H1 (cell line): ENCODE data around the gene PCYT1B. TPM values are rescaled to one million over a fixed set of nuclear protein-coding genes. Genes with fewer than 3 reads are reported as not detected.

ENCODE experiments used
- CTCF ChIA-PET: fragments of 300-600 bp; sonication (Branson Sonifier 250); formaldehyde crosslinking; loops from one replicate; lab custom pipeline; 2021; ENCODE audit not compliant: partially characterized antibody; lab: Charles Lee
- POLR2A ChIA-PET: fragments of 300-600 bp; sonication (Branson Sonifier 250); formaldehyde crosslinking; loops from one replicate; lab custom pipeline; 2021; ENCODE audit warnings: inconsistent platforms; ENCODE audit not compliant: partially characterized antibody; lab: Charles Lee
- DNase-seq, 2 experiments: peaks; one replicate each; pipeline versions ENCODE4 v3.0.0 to v3.0.0-alpha.2; 2010 to 2022; ENCODE audit warnings: low spot score in 2 of 2, low read depth in 1 of 2, mixed read lengths in 1 of 2
- FAIRE-seq: peaks from 2 replicates; lab custom pipeline; 2011; peaks lifted over from hg19 to GRCh38; lab: Jason Lieb, UNC
- H2AFZ ChIP-seq: 2 replicates; pipeline ENCODE4 v1.8.1; 2012; ENCODE audit warnings: low read length, inconsistent platforms
- H2AK5ac ChIP-seq: 2 replicates; pipeline ENCODE4 v1.6.1; 2013; ENCODE audit warnings: low read depth, low read length
- H2BK120ac ChIP-seq: replicated peaks from 2 replicates; pipeline ENCODE3; 2013; ENCODE audit warnings: low read depth, low read length, inconsistent platforms
- H2BK12ac ChIP-seq: 2 replicates; pipeline ENCODE4 v1.6.1; 2013; ENCODE audit warnings: low read depth, low read length
- H2BK15ac ChIP-seq: 2 replicates; pipeline ENCODE4 v1.6.1; 2013; ENCODE audit warnings: low read length
- H2BK20ac ChIP-seq: 2 replicates; pipeline ENCODE4 v1.6.1; 2013; ENCODE audit warnings: low read length
- H2BK5ac ChIP-seq: 2 replicates; pipeline ENCODE4 v1.6.1; 2013; ENCODE audit warnings: low read depth, low read length
- H3K14ac ChIP-seq: 2 replicates; pipeline ENCODE4 v1.6.1; 2013; ENCODE audit warnings: inconsistent platforms; ENCODE audit not compliant: insufficient read length
- H3K18ac ChIP-seq: 2 replicates; pipeline ENCODE4 v1.6.1; 2013; ENCODE audit warnings: low read length; ENCODE audit errors: extremely low read depth
- H3K23ac ChIP-seq: 2 replicates; pipeline ENCODE4 v1.6.1; 2013; ENCODE audit warnings: inconsistent platforms; ENCODE audit not compliant: insufficient read length
- H3K23me2 ChIP-seq: 2 replicates; pipeline ENCODE4 v1.6.1; 2013; ENCODE audit warnings: low read depth, low read length
- H3K27ac ChIP-seq: 2 replicates; pipeline ENCODE4 v1.6.1; 2011; ENCODE audit warnings: low read depth, low read length, inconsistent platforms
- H3K27me3 ChIP-seq, 4 experiments: replicated peaks in 1 of 4; 1 replicate in 1 of 4; 2 replicates in 3 of 4; pipeline versions ENCODE4 v1.6.1 to v1.8.1; 2011 to 2013; ENCODE audit warnings: low read length in 3 of 4, mild to moderate bottlenecking in 3 of 4, inconsistent platforms in 2 of 4, mixed read lengths in 2 of 4, moderate library complexity in 1 of 4; ENCODE audit not compliant: control insufficient read depth in 3 of 4, insufficient read depth in 3 of 4; ENCODE audit errors: extremely low read depth in 1 of 4
- H3K36me3 ChIP-seq, 4 experiments: 2 replicates each; pipeline versions ENCODE4 v1.6.1 to v1.8.1; 2011 to 2013; ENCODE audit warnings: mild to moderate bottlenecking in 4 of 4, low read length in 3 of 4, moderate library complexity in 2 of 4, control low read depth in 1 of 4, inconsistent platforms in 1 of 4; ENCODE audit not compliant: insufficient read depth in 4 of 4, control insufficient read depth in 2 of 4
- H3K4ac ChIP-seq: replicated peaks from 2 replicates; pipeline ENCODE3; 2013; ENCODE audit warnings: low read length, low read depth, mixed read lengths, inconsistent platforms; ENCODE audit not compliant: insufficient read length
- H3K4me1 ChIP-seq, 4 experiments: replicated peaks in 1 of 4; 1 replicate in 1 of 4; 2 replicates in 3 of 4; pipeline versions ENCODE4 v1.6.1 to v1.8.1; 2011 to 2013; ENCODE audit warnings: low read length in 3 of 4, inconsistent platforms in 2 of 4, mixed read lengths in 1 of 4; ENCODE audit not compliant: insufficient read depth in 4 of 4, control insufficient read depth in 3 of 4
- H3K4me2 ChIP-seq, 2 experiments: 2 replicates each; pipeline versions ENCODE4 v1.6.1 to v1.8.1; 2011 to 2013; ENCODE audit warnings: low read depth in 2 of 2, low read length in 2 of 2, control low read depth in 1 of 2, inconsistent platforms in 1 of 2, mild to moderate bottlenecking in 1 of 2; ENCODE audit not compliant: insufficient read depth in 1 of 2
- H3K4me3 ChIP-seq, 4 experiments: fragments of 200-600, 300-600 bp in 1 of 4; sonication (generic), shearing (Covaris generic), sonication (Bioruptor Twin) in 1 of 4; 2 replicates each; pipeline versions ENCODE4 v1.5.1 to v1.8.1; 2011 to 2016; ENCODE audit warnings: low read length in 4 of 4, low read depth in 3 of 4, control low read depth in 2 of 4, inconsistent platforms in 2 of 4, mild to moderate bottlenecking in 2 of 4, mixed read lengths in 1 of 4, moderate library complexity in 1 of 4; ENCODE audit not compliant: insufficient read depth in 2 of 4; ENCODE audit errors: extremely low read depth in 1 of 4
- H3K56ac ChIP-seq: replicated peaks from 2 replicates; pipeline ENCODE3; 2013; ENCODE audit warnings: low read depth, mild to moderate bottlenecking, mixed read lengths, low read length, inconsistent platforms; ENCODE audit not compliant: insufficient read length
- H3K79me1 ChIP-seq: 2 replicates; pipeline ENCODE4 v1.6.1; 2013; ENCODE audit warnings: low read depth, low read length, control low read depth
- H3K79me2 ChIP-seq, 2 experiments: 2 replicates each; pipeline versions ENCODE4 v1.6.1 to v1.8.1; 2012 to 2013; ENCODE audit warnings: low read length in 2 of 2, mild to moderate bottlenecking in 2 of 2, inconsistent platforms in 1 of 2; ENCODE audit not compliant: insufficient read depth in 2 of 2, control insufficient read depth in 1 of 2
- H3K9ac ChIP-seq, 4 experiments: replicated peaks in 1 of 4; 1 replicate in 1 of 4; 2 replicates in 3 of 4; pipeline versions ENCODE4 v1.6.1 to v1.8.1; 2011 to 2013; ENCODE audit warnings: low read depth in 3 of 4, low read length in 3 of 4, control low read depth in 2 of 4, mild to moderate bottlenecking in 2 of 4, moderate library complexity in 2 of 4, inconsistent platforms in 1 of 4; ENCODE audit errors: extremely low read depth in 1 of 4
- H3K9me3 ChIP-seq, 2 experiments: 2 replicates each; pipeline versions ENCODE4 v1.6.1 to v1.8.1; 2012 to 2013; ENCODE audit warnings: mild to moderate bottlenecking in 2 of 2, moderate library complexity in 2 of 2, control low read depth in 1 of 2, inconsistent platforms in 1 of 2, low read depth in 1 of 2, low read length in 1 of 2, mixed read lengths in 1 of 2; ENCODE audit not compliant: insufficient read depth in 2 of 2
- H4K20me1 ChIP-seq, 2 experiments: replicated peaks in 1 of 2; 2 replicates each; pipeline versions ENCODE3 to v1.8.1; 2011 to 2013; ENCODE audit warnings: inconsistent platforms in 2 of 2, low read length in 2 of 2, mild to moderate bottlenecking in 1 of 2; ENCODE audit not compliant: insufficient read depth in 2 of 2, control insufficient read depth in 1 of 2
- H4K5ac ChIP-seq: 2 replicates; pipeline ENCODE4 v1.6.1; 2013; ENCODE audit warnings: low read length, low read depth, mixed read lengths, inconsistent platforms; ENCODE audit not compliant: insufficient read length
- H4K8ac ChIP-seq: 2 replicates; pipeline ENCODE4 v1.8.0; 2013; ENCODE audit warnings: mild to moderate bottlenecking, moderate library complexity, low read length, inconsistent platforms; ENCODE audit not compliant: insufficient read depth; ENCODE audit errors: extremely low read depth
- H4K91ac ChIP-seq: replicated peaks from 2 replicates; pipeline ENCODE3; 2013; ENCODE audit warnings: low read length, mixed read lengths, inconsistent platforms; ENCODE audit not compliant: insufficient read length
- ATF3 ChIP-seq: IDR thresholded peaks from 2 replicates; pipeline ENCODE4 v1.6.1; 2011; ENCODE audit warnings: low read depth, mild to moderate bottlenecking, low read length; ENCODE audit not compliant: insufficient read depth
- BCL11A ChIP-seq, 2 experiments: IDR thresholded peaks; one replicate each; pipeline ENCODE4 v1.6.1; 2011; ENCODE audit warnings: low read depth in 2 of 2, low read length in 2 of 2, mild to moderate bottlenecking in 2 of 2
- BRCA1 ChIP-seq: IDR thresholded peaks from 2 replicates; pipeline ENCODE4 v1.6.1; 2012; ENCODE audit warnings: low read depth, low read length, improper control_type of control experiment
- CHD1 ChIP-seq: IDR thresholded peaks from 2 replicates; pipeline ENCODE4 v1.6.1; 2012; ENCODE audit warnings: low read depth, low read length, improper control_type of control experiment
- EZH2 ChIP-seq: fragments of 200-600 bp; sonication (generic); IDR thresholded peaks from 2 replicates; pipeline ENCODE4 v1.7.1; 2012; ENCODE audit warnings: low read depth, mild to moderate bottlenecking, moderate library complexity, low read length, inconsistent platforms; ENCODE audit not compliant: severe bottlenecking
- KDM1A ChIP-seq: fragments of 200-600, 300-600 bp; sonication (generic); IDR thresholded peaks from 2 replicates; pipeline ENCODE4 v1.7.1; 2016; ENCODE audit warnings: mild to moderate bottlenecking, low read length, borderline replicate concordance
- POLR2AphosphoS5 ChIP-seq: IDR thresholded peaks from 2 replicates; pipeline ENCODE4 v1.6.1; 2011; ENCODE audit warnings: low read depth, low read length
- RBBP5 ChIP-seq: IDR thresholded peaks from 2 replicates; pipeline ENCODE4 v1.7.1; 2012; ENCODE audit warnings: low read depth, mild to moderate bottlenecking, inconsistent platforms, low read length, moderate library complexity, borderline replicate concordance
- SAP30 ChIP-seq: fragments of 300-600 bp; sonication (generic); IDR thresholded peaks from 2 replicates; pipeline ENCODE4 v1.7.1; 2012; ENCODE audit warnings: low read length, moderate library complexity, mild to moderate bottlenecking, inconsistent platforms; ENCODE audit not compliant: insufficient read depth, insufficient replicate concordance
- SP4 ChIP-seq: IDR thresholded peaks from 2 replicates; pipeline ENCODE4 v1.6.1; 2012; ENCODE audit warnings: low read length, inconsistent platforms
- TBP ChIP-seq: IDR thresholded peaks from 2 replicates; pipeline ENCODE4 v1.6.1; 2011; ENCODE audit warnings: low read depth, low read length, improper control_type of control experiment
- USF2 ChIP-seq: IDR thresholded peaks from 2 replicates; pipeline ENCODE4 v1.6.1; 2011; ENCODE audit warnings: low read length, improper control_type of control experiment
- WGBS, 2 experiments: shearing (Covaris generic) in 1 of 2; methylation state at CpG; one replicate each; pipeline versions ENCODE4 v1.1.6 to v1.1.7; 2013 to 2015; ENCODE audit warnings: low lambda C conversion rate in 2 of 2, mixed read lengths in 2 of 2, inconsistent platforms in 1 of 2, low coverage in 1 of 2, missing lambda C conversion rate in 1 of 2; ENCODE audit not compliant: insufficient replicate concordance in 2 of 2, insufficient coverage in 1 of 2, insufficient read length in 1 of 2; ENCODE audit errors: extremely low coverage in 1 of 2, missing lambda C conversion rate in 1 of 2; 5-methylcytosine and 5-hydroxymethylcytosine counted together
- polyA plus RNA-seq, 7 experiments: library from polyadenylated mRNA; depleted of rRNA in 3 of 7; stranded (reverse) in 5 of 7; unstranded in 2 of 7; fragments of >200 nt in 5 of 7; fragments of 200-250 nt in 2 of 7; gene quantifications; 1 replicate in 5 of 7; 2 replicates in 1 of 7; 4 replicates in 1 of 7; pipeline versions ENCODE4 v1.2.1 to v1.2.3, GENCODE V29; 2011 to 2013; ENCODE audit warnings: missing spikeins in 2 of 7, mixed read lengths in 2 of 7
- total RNA-seq: library from RNA; stranded (reverse); fragmentation: NEBNext Ultra II Directional; extraction: Animal tissue kit (Norgen Biotek cat#: 25700); gene quantifications from 2 replicates; pipeline ENCODE4 v1.2.1, GENCODE V29; 2021

The PCYT1B gene
- total and polyA plus RNA-seq, 2 of the 8 experiments (the other 6 are each of a cell fraction or from before 2014, with no cell fraction given): 17.9 to 30.6 TPM

GRCh38 chrX:24513416-24513815, 133.7 kb downstream of the PCYT1B start:
- H3K4me2 ChIP-seq: no peak overlapping the region
- no peak overlapping the region for H2BK12ac ChIP-seq
- no peak overlapping the region for H3K23ac ChIP-seq
- no peak overlapping the region for H4K8ac ChIP-seq
- H3K79me1 ChIP-seq: no peaks in the 10 kb centered on the region
- no peak for FAIRE-seq
- H4K5ac ChIP-seq: no peak overlapping the region
- no peak overlapping the region for H3K4ac ChIP-seq
- H3K4me1 ChIP-seq: no peaks in the 10 kb centered on the region
- no peak overlapping the region for H3K27ac ChIP-seq
- H3K36me3 ChIP-seq: no peaks in the 10 kb centered on the region; a peak in 3 of 8 replicates
- POLR2A ChIA-PET: no interaction called here
- no peak for DNase-seq
- H4K91ac ChIP-seq: no peak overlapping the region
- no peak overlapping the region for H3K18ac ChIP-seq
- H2BK15ac ChIP-seq: no peak overlapping the region
- H3K14ac ChIP-seq: no peak overlapping the region
- no peak overlapping the region for H2BK120ac ChIP-seq
- no peak overlapping the region for H3K56ac ChIP-seq
- no peak overlapping the region for H2BK20ac ChIP-seq
- H3K4me3 ChIP-seq: no peak overlapping the region
- no peaks in the 10 kb centered on the region for H3K23me2 ChIP-seq
- H2BK5ac ChIP-seq: no peak overlapping the region
- CTCF ChIA-PET: interaction anchor here (0.9 to 1.6 kb wide), 2 partner anchors 101 to 118 kb away, joined by 3 to 6 read pairs; no protein-coding TSS in a partner anchor
- no peaks in the 10 kb centered on the region for H3K27me3 ChIP-seq
- no peak overlapping the region for H2AFZ ChIP-seq
- H3K79me2 ChIP-seq: no peaks in the 10 kb centered on the region
- H3K9me3 ChIP-seq: no peaks in the 10 kb centered on the region
- 92% methylated on average over 5 of the region's 5 CpGs; no CpG with 5 or more reads in 1 of the 2 experiments for WGBS, 2 experiments
- no peak overlapping the region for H2AK5ac ChIP-seq
- no peak overlapping the region for H3K9ac ChIP-seq
- no peaks in the 10 kb centered on the region for H4K20me1 ChIP-seq
- TF ChIP-seq SAP30: no peak
- TF ChIP-seq RBBP5: no peak
- no peak for TF ChIP-seq BRCA1
- TF ChIP-seq ATF3: no peak
- TF ChIP-seq KDM1A: no peak
- TF ChIP-seq POLR2AphosphoS5: no peak
- TF ChIP-seq CHD1: no peak
- TF ChIP-seq BCL11A (IDR thresholded peaks at IDR 0.05; ENCODE audit: low read depth in 2 of 2, low read length in 2 of 2): no peak
- TF ChIP-seq USF2: no peak
- no peak for TF ChIP-seq TBP
- no peak for TF ChIP-seq SP4
- TF ChIP-seq EZH2: no peak
